Endothelial cell of umbilical vein (primary cell): Measurements from ENCODE around the gene KIAA1549. TPM values are rescaled to one million over a fixed set of nuclear protein-coding genes. Genes with fewer than 3 reads are reported as not detected.

Experiments used
- BruUV-seq: library from RNA; stranded (reverse); fragments of 400-500 nt; replicated peaks from 2 replicates; lab custom pipeline; 2021; lab: Mats Ljungman, UMichigan
- CTCF ChIA-PET: fragments of 300-600, 350-600 bp; sonication (Branson Sonifier 250); formaldehyde crosslinking; loops from one replicate; lab custom pipeline; 2021; ENCODE audit warnings: antibody characterized with exemption, inconsistent platforms; lab: Charles Lee
- POLR2A ChIA-PET: fragments of 300-600, 350-600 bp; sonication (Branson Sonifier 250); formaldehyde crosslinking; loops from one replicate; lab custom pipeline; 2021; ENCODE audit warnings: antibody characterized with exemption, inconsistent platforms; lab: Charles Lee
- DNase-seq: peaks from one replicate; pipeline ENCODE4 v3.0.0-alpha.2; 2011; ENCODE audit warnings: low read depth, low spot score
- FAIRE-seq: peaks from 2 replicates; lab custom pipeline; 2011; peaks lifted over from hg19 to GRCh38; lab: Jason Lieb, UNC
- H2AFZ ChIP-seq: 2 replicates; pipeline ENCODE4 v1.6.0; 2012; ENCODE audit warnings: low read depth, low read length, control low read depth, inconsistent platforms
- H3K27ac ChIP-seq: 2 replicates; pipeline ENCODE4 v1.5.1; 2011; ENCODE audit warnings: low read depth, mild to moderate bottlenecking, control low read depth, low read length, moderate library complexity; ENCODE audit not compliant: insufficient read depth
- H3K27me3 ChIP-seq, 2 experiments: 2 replicates each; pipeline versions ENCODE4 v1.6.0 to v1.6.1; 2011; ENCODE audit warnings: low read length in 2 of 2, mixed read lengths in 1 of 2; ENCODE audit not compliant: control insufficient read depth in 2 of 2, insufficient read depth in 2 of 2
- H3K36me3 ChIP-seq, 2 experiments: 2 replicates in 1 of 2; 3 replicates in 1 of 2; pipeline ENCODE4 v1.5.1; 2011; ENCODE audit warnings: low read length in 2 of 2, mild to moderate bottlenecking in 1 of 2, moderate library complexity in 1 of 2; ENCODE audit not compliant: control insufficient read depth in 2 of 2, insufficient read depth in 2 of 2; ENCODE audit errors: extremely low read depth in 1 of 2
- H3K4me1 ChIP-seq: 3 replicates; pipeline ENCODE4 v1.5.1; 2011; ENCODE audit warnings: mild to moderate bottlenecking, low read length; ENCODE audit not compliant: control insufficient read depth, insufficient read depth; ENCODE audit errors: extremely low read depth
- H3K4me2 ChIP-seq: 2 replicates; pipeline ENCODE4 v1.6.1; 2011; ENCODE audit warnings: low read length, control low read depth, mixed read lengths; ENCODE audit not compliant: insufficient read depth
- H3K4me3 ChIP-seq, 3 experiments: fragments of 200-600 bp in 1 of 3; sonication (generic), shearing (Covaris generic) in 1 of 3; replicated peaks in 1 of 3; 2 replicates each; pipeline ENCODE4 v1.5.1; 2011 to 2016; ENCODE audit warnings: control low read depth in 3 of 3, low read length in 3 of 3, mild to moderate bottlenecking in 2 of 3, inconsistent platforms in 1 of 3, low read depth in 1 of 3, moderate library complexity in 1 of 3; ENCODE audit not compliant: insufficient read depth in 1 of 3
- H3K79me2 ChIP-seq: 2 replicates; pipeline ENCODE4 v1.6.0; 2012; ENCODE audit warnings: low read length, inconsistent platforms; ENCODE audit not compliant: control insufficient read depth, insufficient read depth
- H3K9ac ChIP-seq: replicated peaks from 2 replicates; pipeline ENCODE3; 2011; ENCODE audit warnings: low read length, control low read depth; ENCODE audit not compliant: insufficient read depth; ENCODE audit errors: extremely low read depth
- H3K9me1 ChIP-seq: replicated peaks from 3 replicates; pipeline ENCODE4 v1.6.0; 2011; ENCODE audit warnings: mild to moderate bottlenecking, low read length; ENCODE audit not compliant: control insufficient read depth, insufficient read depth; ENCODE audit errors: extremely low read depth
- H3K9me3 ChIP-seq: replicated peaks from 2 replicates; pipeline ENCODE4 v1.5.1; 2012; ENCODE audit warnings: low read length, inconsistent platforms; ENCODE audit not compliant: control insufficient read depth, insufficient read depth
- H4K20me1 ChIP-seq: replicated peaks from 2 replicates; pipeline ENCODE3; 2011; ENCODE audit warnings: mild to moderate bottlenecking, low read length; ENCODE audit not compliant: control insufficient read depth, insufficient read depth; ENCODE audit errors: extremely low read depth
- CTCF ChIP-seq, 2 donors: IDR thresholded peaks; 1 replicate in 1 of 2; 2 replicates in 1 of 2; pipeline ENCODE4 v1.5.1; 2011; ENCODE audit warnings: low read length in 2 of 2, mild to moderate bottlenecking in 2 of 2, moderate library complexity in 2 of 2, control low read depth in 1 of 2, inconsistent platforms in 1 of 2, low read depth in 1 of 2; ENCODE audit not compliant: insufficient read depth in 1 of 2; ENCODE audit errors: extremely low read depth in 1 of 2
- EZH2 ChIP-seq: IDR thresholded peaks from 2 replicates; pipeline ENCODE4 v1.6.1; 2012; ENCODE audit warnings: borderline replicate concordance, low read depth, mild to moderate bottlenecking, moderate library complexity, low read length, inconsistent platforms; ENCODE audit not compliant: severe bottlenecking
- FOS ChIP-seq: IDR thresholded peaks from 2 replicates; pipeline ENCODE4 v1.6.1; 2011; ENCODE audit warnings: mild to moderate bottlenecking, low read length, moderate library complexity, borderline replicate concordance; ENCODE audit not compliant: insufficient read depth
- GATA2 ChIP-seq: IDR thresholded peaks from 2 replicates; pipeline ENCODE4 v1.7.0; 2011; ENCODE audit warnings: low read depth, mild to moderate bottlenecking, moderate library complexity, mixed read lengths, low read length; ENCODE audit not compliant: insufficient read length, insufficient read depth
- JUN ChIP-seq: IDR thresholded peaks from 2 replicates; pipeline ENCODE4 v1.6.1; 2011; ENCODE audit warnings: borderline replicate concordance, low read depth; ENCODE audit not compliant: insufficient read length, insufficient read depth
- MAX ChIP-seq: IDR thresholded peaks from 2 replicates; pipeline ENCODE4 v1.6.1; 2011; ENCODE audit not compliant: insufficient read depth, insufficient read length
- MYC ChIP-seq: IDR thresholded peaks from one replicate; pipeline ENCODE4 v1.6.1; 2011; ENCODE audit warnings: mild to moderate bottlenecking, low read depth, low read length
- POLR2A ChIP-seq: IDR thresholded peaks from 2 replicates; pipeline ENCODE4 v1.6.1; 2012; ENCODE audit warnings: low read depth, mild to moderate bottlenecking, control low read depth, low read length
- POLR2AphosphoS5 ChIP-seq: IDR thresholded peaks from 2 replicates; pipeline ENCODE4 v1.6.1; 2012; ENCODE audit warnings: low read depth, mild to moderate bottlenecking, control low read depth, low read length, moderate library complexity; ENCODE audit not compliant: insufficient read depth
- dilution Hi-C: fragments of 300-500 bp; cut with MboI; formaldehyde crosslinking; loops from one replicate; pipeline ENCODE4 v1.15.0; 2019; ENCODE audit warnings: low sequenced_read_pairs; ENCODE audit not compliant: extremely low pct_ligation_motif_present
- intact Hi-C: fragments of 100-400 bp; cut with micrococcal nuclease; formaldehyde crosslinking; loops from one replicate; pipeline ENCODE4 v1.10.0; 2022
- polyA plus RNA-seq, 4 experiments: library from polyadenylated mRNA; depleted of rRNA in 3 of 4; stranded (reverse) in 3 of 4; unstranded in 1 of 4; fragments of >200 nt; gene quantifications; 2 replicates each; pipeline versions ENCODE4 v1.2.1 to v1.2.3, GENCODE V29; 2011 to 2012; ENCODE audit warnings: missing spikeins in 1 of 4
- total RNA-seq: library from RNA; stranded (reverse); gene quantifications from 2 replicates; pipeline ENCODE4 v1.2.3, GENCODE V29; 2021

The KIAA1549 gene
- total and polyA plus RNA-seq, 2 donors (not counting 3 experiments of a cell fraction or from before 2014, with no cell fraction given) = 4.6 to 10.9 TPM

- no peaks in the 10 kb centered on the region for H4K20me1 ChIP-seq
- H3K9me1 ChIP-seq = no peaks in the 10 kb centered on the region
- no peak overlapping the region for H3K27ac ChIP-seq
- dilution Hi-C loops (no loop called here), intact Hi-C loops (no loop called here)
- no peaks in the 10 kb centered on the region for H3K27me3 ChIP-seq
- no peaks in the 10 kb centered on the region for H3K79me2 ChIP-seq
- peaks cover 3% of the 10 kb centered on the region for H3K4me1 ChIP-seq
- no peak overlapping the region for H2AFZ ChIP-seq
- CTCF ChIA-PET = no interaction called here
- POLR2A ChIA-PET = no interaction called here
- H3K4me2 ChIP-seq = no peak overlapping the region
- no peaks in the 10 kb centered on the region for H3K9me3 ChIP-seq
- H3K36me3 ChIP-seq = no peaks in the 10 kb centered on the region
- FAIRE-seq (no peak), DNase-seq (no peak)
- no peak overlapping the region for H3K9ac ChIP-seq
- BruUV-seq = no TSS peak
- no peak overlapping the region for H3K4me3 ChIP-seq
- TF ChIP-seq POLR2AphosphoS5 = no peak
- TF ChIP-seq FOS = no peak
- TF ChIP-seq JUN = no peak
- no peak for TF ChIP-seq MAX
- TF ChIP-seq CTCF (IDR thresholded peaks at IDR 0.05; ENCODE audit: extremely low read depth in 1 of 2, insufficient read depth in 1 of 2, low read depth in 1 of 2, low read length in 2 of 2) = no peak
- no peak for TF ChIP-seq EZH2
- TF ChIP-seq GATA2 = no peak
- TF ChIP-seq MYC = no peak
- TF ChIP-seq POLR2A = no peak
Observed at GRCh38 chr7:138848056-138848980, 132.9 kb downstream of the KIAA1549 start.
